Measurements from ENCODE around the gene DNAH14.
"Not testable (repeated sequence)": the region's sequence is repeated elsewhere in the genome, so short reads cannot be mapped to it uniquely, and the experiment has no call there.

DNAH14 gene

GRCh38 chr1:225207791-225208190, 278.3 kb downstream of the DNAH14 start:
- no peak overlapping the region for H3K27ac ChIP-seq
- DNase-seq (ENCODE audit: low spot score), result no peak
- TF ChIP-seq, protein P1, sequence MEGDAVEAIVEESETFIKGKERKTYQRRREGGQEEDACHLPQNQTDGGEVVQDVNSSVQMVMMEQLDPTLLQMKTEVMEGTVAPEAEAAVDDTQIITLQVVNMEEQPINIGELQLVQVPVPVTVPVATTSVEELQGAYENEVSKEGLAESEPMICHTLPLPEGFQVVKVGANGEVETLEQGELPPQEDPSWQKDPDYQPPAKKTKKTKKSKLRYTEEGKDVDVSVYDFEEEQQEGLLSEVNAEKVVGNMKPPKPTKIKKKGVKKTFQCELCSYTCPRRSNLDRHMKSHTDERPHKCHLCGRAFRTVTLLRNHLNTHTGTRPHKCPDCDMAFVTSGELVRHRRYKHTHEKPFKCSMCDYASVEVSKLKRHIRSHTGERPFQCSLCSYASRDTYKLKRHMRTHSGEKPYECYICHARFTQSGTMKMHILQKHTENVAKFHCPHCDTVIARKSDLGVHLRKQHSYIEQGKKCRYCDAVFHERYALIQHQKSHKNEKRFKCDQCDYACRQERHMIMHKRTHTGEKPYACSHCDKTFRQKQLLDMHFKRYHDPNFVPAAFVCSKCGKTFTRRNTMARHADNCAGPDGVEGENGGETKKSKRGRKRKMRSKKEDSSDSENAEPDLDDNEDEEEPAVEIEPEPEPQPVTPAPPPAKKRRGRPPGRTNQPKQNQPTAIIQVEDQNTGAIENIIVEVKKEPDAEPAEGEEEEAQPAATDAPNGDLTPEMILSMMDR (IDR thresholded peaks at IDR 0.05), result no peak
- H3K4me3 ChIP-seq, result no peak overlapping the region

- TF ChIP-seq, protein P1 (IDR thresholded peaks at IDR 0.05), result no peak
- H3K4me3 ChIP-seq, result no peak overlapping the region
- DNase-seq (ENCODE audit: low spot score), result no peak
- no peak overlapping the region for H3K27ac ChIP-seq
These were observed 279.7 kb downstream of the DNAH14 start for GRCh38 chr1:225209153-225209552.

GRCh38 chr1:225210180-225210579, 280.7 kb downstream of the DNAH14 start:
- not testable (repeated sequence) for H3K4me3 ChIP-seq; DNase-seq (ENCODE audit: low spot score); H3K27ac ChIP-seq

- not testable (repeated sequence) for H3K4me3 ChIP-seq; DNase-seq (ENCODE audit: low spot score); H3K27ac ChIP-seq
These were observed 282.4 kb downstream of the DNAH14 start for GRCh38 chr1:225211694-225212442.

DNA sequence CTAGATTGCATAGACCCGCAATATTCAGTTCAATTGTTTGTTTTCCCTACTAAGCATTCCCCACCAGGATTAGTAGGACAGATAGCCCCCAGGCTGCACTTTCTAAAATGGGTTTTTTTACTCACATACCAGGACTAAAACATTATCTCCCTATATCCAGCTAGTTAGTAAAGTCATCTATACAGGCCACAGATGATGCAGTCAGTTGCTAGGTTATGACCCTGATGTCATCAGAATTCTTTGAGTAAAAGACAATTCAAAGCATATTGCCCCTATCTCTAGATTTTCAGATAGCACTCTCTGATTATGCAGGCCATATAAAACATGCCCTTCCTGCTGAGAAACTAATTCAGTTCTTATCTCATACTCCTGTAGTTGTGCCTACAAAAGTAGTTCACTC, 294.8 kb downstream of the DNAH14 start:
- TF ChIP-seq, protein P1 (IDR thresholded peaks at IDR 0.05), result no peak
- no peak overlapping the region for H3K27ac ChIP-seq
- H3K4me3 ChIP-seq, result no peak overlapping the region
- no peak for DNase-seq (ENCODE audit: low spot score)

DNA sequence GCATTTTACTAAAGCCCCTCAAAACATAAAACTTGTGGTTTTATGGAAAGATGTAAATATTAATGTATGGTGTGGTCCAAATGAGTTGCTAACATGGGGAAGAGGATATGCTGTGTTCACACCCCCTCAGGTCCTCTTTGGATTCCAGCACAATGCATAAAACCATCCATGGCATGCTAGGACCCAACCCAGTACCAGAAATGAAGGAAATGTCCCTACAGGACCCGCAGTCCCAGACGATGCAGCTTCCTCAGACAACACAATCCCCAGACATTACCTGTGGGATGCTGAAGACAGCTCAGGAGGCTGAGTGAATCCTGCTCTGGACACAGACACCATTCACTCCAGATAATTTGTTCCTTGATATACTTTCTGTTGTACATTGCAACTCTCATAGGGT, 296.2 kb downstream of the DNAH14 start:
- DNase-seq (ENCODE audit: low spot score), result no peak
- TF ChIP-seq, protein P1 (IDR thresholded peaks at IDR 0.05), result no peak
- Histone ChIP-seq H3K4me3 (no peak overlapping the region), H3K27ac (no peak overlapping the region)

DNA sequence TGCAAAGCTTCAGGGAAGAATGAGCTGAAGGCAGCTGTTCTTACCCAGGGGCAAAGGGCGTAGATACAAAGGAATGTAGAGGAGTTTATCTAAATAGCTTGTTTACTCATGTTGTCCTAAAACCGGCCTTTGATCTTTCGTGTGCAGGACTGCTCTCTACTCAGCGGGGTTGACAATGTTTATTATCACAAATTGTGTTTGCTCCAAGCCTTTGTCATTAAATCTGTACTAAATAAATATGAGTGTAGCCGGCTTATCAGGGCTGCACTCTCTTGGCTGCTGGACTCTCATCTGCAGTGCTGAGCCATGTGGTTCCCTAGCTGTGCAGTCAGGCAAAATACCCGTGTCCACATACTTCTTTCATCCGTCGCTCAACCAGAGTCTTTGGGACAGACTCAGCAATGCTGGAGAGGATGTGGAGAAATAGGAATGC, 299.4 kb downstream of the DNAH14 start:
- TF ChIP-seq, protein P1 (IDR thresholded peaks at IDR 0.05), result no peak
- H3K27ac ChIP-seq, result no peak overlapping the region
- H3K4me3 ChIP-seq, result no peak overlapping the region
- no peak for DNase-seq (ENCODE audit: low spot score)

GRCh38 chr1:225229429-225229828, 300.0 kb downstream of the DNAH14 start:
- H3K27ac ChIP-seq; H3K4me3 ChIP-seq; DNase-seq (ENCODE audit: low spot score): not testable (repeated sequence)

- Histone ChIP-seq H3K4me3 (no peak overlapping the region), H3K27ac (no peak overlapping the region)
- TF ChIP-seq, protein P1 (IDR thresholded peaks at IDR 0.05), result no peak
- no peak for DNase-seq (ENCODE audit: low spot score)
These were observed 301.0 kb downstream of the DNAH14 start for GRCh38 chr1:225230483-225230882.

DNA sequence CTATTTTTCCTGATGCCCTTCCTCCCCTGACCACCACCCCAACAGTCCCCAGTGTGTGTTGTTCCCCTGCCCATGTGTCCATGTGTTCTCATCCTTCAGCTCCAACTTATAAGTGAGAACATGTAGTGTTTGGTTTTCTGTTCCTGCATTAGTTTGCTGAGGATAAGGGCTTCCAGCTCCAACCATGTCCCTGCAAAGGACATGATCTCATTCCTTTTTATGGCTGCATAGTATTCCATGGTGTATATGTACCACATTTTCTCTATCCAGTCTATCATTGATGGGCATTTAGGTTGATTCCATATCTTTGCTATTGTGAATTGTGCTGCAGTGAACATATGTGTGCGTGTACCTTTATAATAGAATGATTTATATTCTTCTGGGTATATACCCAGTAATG, 303.5 kb downstream of the DNAH14 start:
- not testable (repeated sequence) for H3K27ac ChIP-seq; DNase-seq (ENCODE audit: low spot score); H3K4me3 ChIP-seq
